Measurements from ENCODE around the gene CRYGB.

GRCh38 chr2:208186893-208187292 is 40.9 kb upstream of the CRYGB start:
- no peak for TF ChIP-seq CTCF (IDR thresholded peaks at IDR 0.05; ENCODE audit: low read depth, low read length)
- TF ChIP-seq POLR2A (IDR thresholded peaks at IDR 0.05; ENCODE audit: extremely low read depth, insufficient read length): no peak
- TF ChIP-seq MYC (IDR thresholded peaks at IDR 0.05; ENCODE audit: low read depth, low read length): no peak
- TF ChIP-seq MAX (IDR thresholded peaks at IDR 0.05; ENCODE audit: low read depth, low read length): no peak
